HepG2 (cell line): ENCODE measurements around the gene RASSF6.

Source experiments
- POLR2A ChIP-seq, 2 experiments: IDR thresholded peaks; 2 replicates each; pipeline ENCODE4 v1.6.1; 2011; ENCODE audit warnings: low read depth in 2 of 2, low read length in 2 of 2, mild to moderate bottlenecking in 1 of 2, moderate library complexity in 1 of 2; ENCODE audit not compliant: insufficient read depth in 1 of 2
- ZFY ChIP-seq: sonication (generic); formaldehyde crosslinking; IDR thresholded peaks from 2 replicates; pipeline ENCODE4 v1.4.0; 2020; ENCODE audit warnings: missing genetic modification reagents
- ZSCAN29 ChIP-seq: sonication (generic); formaldehyde crosslinking; conservative IDR thresholded peaks from 2 replicates; pipeline ENCODE4 v1.4.0; 2020; ENCODE audit warnings: mild to moderate bottlenecking, missing genetic modification reagents

DNA sequence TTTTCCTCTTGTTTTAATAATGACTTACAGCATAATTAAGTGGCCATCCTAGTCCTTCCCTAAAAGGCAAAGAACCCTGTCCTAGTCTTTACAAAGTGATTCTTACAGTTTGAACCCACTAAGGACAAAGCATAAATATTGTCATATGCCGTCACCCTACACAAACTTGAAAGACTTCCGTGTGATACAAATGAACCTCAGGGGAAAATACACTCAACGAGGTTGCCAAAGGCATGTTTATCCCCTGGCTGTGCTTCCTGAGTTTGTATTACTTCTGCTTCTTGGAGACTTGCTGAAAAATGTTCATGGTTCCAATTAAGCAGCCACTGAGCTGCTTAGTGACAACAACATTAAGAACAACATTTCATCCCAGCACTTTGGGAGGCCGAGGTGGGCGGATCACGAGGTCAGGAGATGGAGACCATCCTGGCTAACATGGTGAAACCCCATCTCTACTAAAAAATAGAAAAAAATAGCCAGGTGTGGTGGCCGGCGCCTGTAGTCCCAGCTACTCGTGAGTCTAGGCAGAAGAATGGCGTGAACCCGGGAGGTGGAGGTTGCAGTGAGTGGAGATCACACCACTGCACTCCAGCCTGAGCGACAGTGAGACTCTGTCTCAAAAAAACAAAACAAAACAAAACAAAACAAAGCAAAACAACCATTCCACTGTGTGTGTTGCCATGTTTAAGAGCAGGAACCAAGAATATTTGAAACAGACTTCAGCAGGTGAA is 16.2 kb downstream of the RASSF6 start:
- no peak for TF ChIP-seq POLR2A (IDR thresholded peaks at IDR 0.05; ENCODE audit: insufficient read depth in 1 of 2, low read depth in 2 of 2, low read length in 2 of 2)
- no peak for TF ChIP-seq ZSCAN29 (CRISPR knock-in tag)
- TF ChIP-seq ZFY (CRISPR knock-in tag), result no peak
